ENCODE results near the gene EML1.
A peak's percentile ranks its signal among the peaks of the same experiment; 100 is the strongest.

Gene EML1

DNA sequence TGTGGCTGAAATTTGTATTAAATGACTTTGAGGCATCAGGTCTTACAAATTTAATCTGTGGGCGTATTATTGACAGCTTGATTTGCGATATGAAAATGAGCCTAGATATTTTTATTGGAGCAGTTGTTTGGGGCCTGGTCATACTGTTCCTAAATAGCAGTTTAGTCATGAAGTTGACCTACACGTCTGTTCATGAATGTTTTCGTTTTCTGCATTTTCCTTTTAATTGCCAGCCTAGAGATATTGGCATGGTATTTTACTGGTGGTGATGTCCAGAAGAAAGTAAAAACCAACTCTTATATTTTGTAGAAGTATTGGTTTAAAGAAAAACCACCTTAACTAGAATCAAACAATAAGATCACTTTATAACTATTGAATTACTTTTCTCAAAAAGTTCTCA lies 1.8 kb downstream of the EML1 start:
- no peak for TF ChIP-seq CTCF (IDR thresholded peaks at IDR 0.05; ENCODE audit: low read depth, low read length)
- Histone ChIP-seq H3K27me3 (no peaks in the 10 kb centered on the region), H3K4me1 (peaks cover 6% of the 10 kb centered on the region; the same call in 1 of the 2 replicates), H3K9me3 (no peaks in the 10 kb centered on the region), H3K36me3 (no peaks in the 10 kb centered on the region), H3K4me3 (ENCODE audit: low read depth, low read length) (no peak overlapping the region)
- no peak for DNase-seq

- Histone ChIP-seq H3K9me3 (no peaks in the 10 kb centered on the region), H3K36me3 (no peaks in the 10 kb centered on the region), H3K4me1 (peaks cover 6% of the 10 kb centered on the region; the same call in 1 of the 2 replicates), H3K27me3 (no peaks in the 10 kb centered on the region), H3K4me3 (ENCODE audit: low read depth, low read length) (no peak overlapping the region)
- no peak for TF ChIP-seq CTCF (IDR thresholded peaks at IDR 0.05; ENCODE audit: low read depth, low read length)
- no peak for DNase-seq
Observed at GRCh38 chr14:99797231-99797630, 4.0 kb downstream of the EML1 start.

DNA sequence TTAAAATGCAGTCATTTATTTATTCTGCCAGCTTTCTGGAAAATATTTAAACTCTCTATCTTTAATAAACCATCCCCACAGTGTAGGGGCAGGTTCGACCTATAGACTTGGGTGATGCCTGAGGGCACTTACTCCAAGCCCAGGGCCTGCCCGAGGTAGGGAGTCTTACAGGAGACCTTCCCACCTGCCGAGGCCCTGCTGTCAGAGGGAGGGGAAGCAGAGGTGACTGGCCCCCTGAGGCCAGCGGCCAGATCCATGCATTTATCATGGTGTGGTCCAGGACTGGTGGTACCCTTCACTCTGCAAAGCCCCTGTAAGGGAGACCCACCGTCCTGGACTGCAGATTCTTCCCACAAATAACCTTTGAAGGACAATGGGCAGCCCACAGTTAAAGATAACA lies 7.6 kb downstream of the EML1 start:
- Histone ChIP-seq H3K36me3 (no peaks in the 10 kb centered on the region), H3K27me3 (no peaks in the 10 kb centered on the region), H3K9me3 (no peaks in the 10 kb centered on the region), H3K4me3 (ENCODE audit: low read depth, low read length) (no peak overlapping the region), H3K4me1 (peaks cover 12% of the 10 kb centered on the region)
- no peak for DNase-seq
- TF ChIP-seq CTCF (IDR thresholded peaks at IDR 0.05; ENCODE audit: low read depth, low read length): no peak

DNA sequence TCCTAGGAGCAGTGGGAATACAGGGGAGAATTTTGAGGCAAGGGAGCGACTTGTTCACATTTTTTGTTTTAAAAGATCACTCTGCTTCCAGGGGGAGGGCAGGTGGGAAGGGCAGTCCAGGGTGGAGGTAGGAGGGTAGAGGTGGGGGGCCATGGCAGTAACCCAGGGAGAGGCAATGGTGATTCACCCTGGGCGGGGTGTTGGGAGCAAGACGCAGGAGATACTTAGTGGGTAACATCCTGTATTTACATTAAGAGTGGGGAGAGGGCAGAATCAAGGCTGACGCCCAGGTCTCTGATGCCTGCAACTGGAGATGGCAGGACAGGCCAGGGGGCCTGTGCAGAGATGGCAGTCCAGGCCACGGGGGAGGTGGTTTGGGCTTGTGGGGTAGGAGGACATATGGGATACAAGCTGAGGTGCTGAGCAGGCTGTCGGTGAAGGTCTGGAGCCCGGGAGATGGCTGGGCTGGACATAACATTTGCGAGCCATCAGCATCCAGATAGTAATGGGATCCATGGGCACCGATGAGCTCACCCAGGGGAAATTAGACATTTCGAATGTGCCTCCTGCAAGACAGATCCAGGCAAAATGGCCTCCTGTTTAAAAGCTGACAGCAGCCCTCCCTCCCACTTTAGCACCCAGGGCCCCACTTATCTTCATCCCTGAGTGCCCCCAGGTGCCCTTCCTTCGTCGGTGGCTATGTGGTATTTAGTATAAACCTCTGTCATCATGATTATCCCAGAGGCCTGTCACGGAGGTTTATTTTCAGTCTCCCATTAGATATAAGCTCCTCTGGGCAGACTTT lies 9.3 kb downstream of the EML1 start:
- no peaks in the 10 kb centered on the region for H3K27me3 ChIP-seq
- H3K36me3 ChIP-seq: no peaks in the 10 kb centered on the region
- H3K4me3 ChIP-seq (ENCODE audit: low read depth, low read length): no peak overlapping the region
- no peak for DNase-seq
- TF ChIP-seq CTCF (IDR thresholded peaks at IDR 0.05; ENCODE audit: low read depth, low read length): no peak
- H3K4me1 ChIP-seq: peaks cover 12% of the 10 kb centered on the region
- no peaks in the 10 kb centered on the region for H3K9me3 ChIP-seq

DNA sequence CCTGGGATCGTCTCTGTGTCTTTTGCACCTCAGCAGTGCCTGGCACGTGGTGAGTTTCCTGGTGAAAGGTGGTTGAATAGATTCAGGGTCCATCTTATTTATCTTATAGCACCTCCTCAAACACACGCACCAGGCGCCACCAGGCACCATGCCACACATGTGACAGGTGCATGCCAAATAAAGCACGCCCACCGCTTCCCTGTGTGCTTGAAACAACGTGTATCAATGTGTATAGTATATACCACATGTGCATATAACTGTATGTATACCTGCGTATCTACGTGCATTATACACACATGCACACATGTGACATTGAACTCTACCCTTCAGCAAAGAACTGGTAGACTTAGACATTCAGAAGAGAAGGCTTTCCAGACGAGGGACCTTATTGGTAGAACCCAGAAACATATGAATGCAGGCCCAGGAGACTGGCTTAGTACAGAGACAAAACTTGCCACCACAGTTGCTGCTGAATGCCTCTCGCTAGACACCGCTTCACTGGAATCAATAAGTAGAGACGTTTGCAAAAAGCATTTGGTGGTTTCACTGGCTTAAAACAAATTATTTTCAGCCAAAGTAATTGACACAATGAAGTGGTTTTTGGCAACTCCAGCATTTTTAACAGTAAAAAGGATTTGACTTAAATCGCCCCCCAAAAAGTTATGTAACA lies 10.0 kb downstream of the EML1 start:
- no peak for DNase-seq
- Histone ChIP-seq H3K4me3 (ENCODE audit: low read depth, low read length) (no peak overlapping the region), H3K36me3 (no peaks in the 10 kb centered on the region), H3K27me3 (no peaks in the 10 kb centered on the region), H3K4me1 (peaks cover 12% of the 10 kb centered on the region), H3K9me3 (no peaks in the 10 kb centered on the region)
- TF ChIP-seq CTCF (IDR thresholded peaks at IDR 0.05; ENCODE audit: low read depth, low read length): no peak

- peak; percentile 55 for DNase-seq
- TF ChIP-seq CTCF (IDR thresholded peaks at IDR 0.05; ENCODE audit: low read depth, low read length): no peak
Observed at GRCh38 chr14:99803803-99804202, 10.6 kb downstream of the EML1 start.

More at GRCh38 chr14:99803803-99804202, 10.6 kb downstream of the EML1 start:
- no peaks in the 10 kb centered on the region for H3K27me3 ChIP-seq
- H3K36me3 ChIP-seq: no peaks in the 10 kb centered on the region
- peaks cover 12% of the 10 kb centered on the region for H3K4me1 ChIP-seq
- H3K9me3 ChIP-seq: no peaks in the 10 kb centered on the region
- H3K4me3 ChIP-seq (ENCODE audit: low read depth, low read length): no peak overlapping the region
